Uterus (tissue), 2 donors: ENCODE results near the gene ZNF747.

Experiments
- POLR2A ChIP-seq, 2 donors: fragments of 450-650 bp; IDR thresholded peaks; one replicate each; pipeline ENCODE4 v1.6.1; 2016; ENCODE audit warnings: antibody characterized with exemption in 2 of 2, mild to moderate bottlenecking in 1 of 2, moderate library complexity in 1 of 2
- TF ChIP-seq, protein P1 (sequence below), 4 experiments: fragments of 200-600 bp in 2 of 4; fragments of 450-650 bp in 2 of 4; sonication (generic) in 2 of 4; IDR thresholded peaks; one replicate each; pipeline ENCODE4 v1.5.1; 2016 to 2019; ENCODE audit warnings: antibody characterized with exemption in 4 of 4, mild to moderate bottlenecking in 2 of 4, moderate library complexity in 1 of 4

DNA sequence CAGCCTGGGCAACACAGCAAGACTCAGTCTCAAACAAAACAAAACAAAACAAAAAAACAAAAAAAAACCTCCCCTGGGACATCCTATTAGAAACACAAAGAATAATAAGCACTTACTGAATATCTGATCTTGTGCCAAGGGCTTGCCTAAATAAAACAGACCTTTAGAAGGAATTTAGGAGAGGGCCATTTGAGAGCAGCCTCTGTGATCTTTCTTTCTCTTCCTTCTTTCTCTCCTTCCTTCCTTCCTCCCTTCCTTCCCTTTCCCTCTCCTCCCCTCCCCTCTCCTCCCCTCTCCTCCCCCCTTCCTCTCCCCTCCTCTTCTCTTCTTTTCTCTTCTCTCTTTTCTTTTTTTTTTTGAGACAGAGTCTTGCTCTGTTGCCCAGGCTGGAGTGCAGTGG, 49.8 kb downstream of the ZNF747 start:
- TF ChIP-seq, protein P1, sequence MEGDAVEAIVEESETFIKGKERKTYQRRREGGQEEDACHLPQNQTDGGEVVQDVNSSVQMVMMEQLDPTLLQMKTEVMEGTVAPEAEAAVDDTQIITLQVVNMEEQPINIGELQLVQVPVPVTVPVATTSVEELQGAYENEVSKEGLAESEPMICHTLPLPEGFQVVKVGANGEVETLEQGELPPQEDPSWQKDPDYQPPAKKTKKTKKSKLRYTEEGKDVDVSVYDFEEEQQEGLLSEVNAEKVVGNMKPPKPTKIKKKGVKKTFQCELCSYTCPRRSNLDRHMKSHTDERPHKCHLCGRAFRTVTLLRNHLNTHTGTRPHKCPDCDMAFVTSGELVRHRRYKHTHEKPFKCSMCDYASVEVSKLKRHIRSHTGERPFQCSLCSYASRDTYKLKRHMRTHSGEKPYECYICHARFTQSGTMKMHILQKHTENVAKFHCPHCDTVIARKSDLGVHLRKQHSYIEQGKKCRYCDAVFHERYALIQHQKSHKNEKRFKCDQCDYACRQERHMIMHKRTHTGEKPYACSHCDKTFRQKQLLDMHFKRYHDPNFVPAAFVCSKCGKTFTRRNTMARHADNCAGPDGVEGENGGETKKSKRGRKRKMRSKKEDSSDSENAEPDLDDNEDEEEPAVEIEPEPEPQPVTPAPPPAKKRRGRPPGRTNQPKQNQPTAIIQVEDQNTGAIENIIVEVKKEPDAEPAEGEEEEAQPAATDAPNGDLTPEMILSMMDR (IDR thresholded peaks at IDR 0.05) = no peak
- no peak for TF ChIP-seq POLR2A (IDR thresholded peaks at IDR 0.05)
